ENCODE data around the gene FOSL1. TPM values are rescaled to one million over a fixed set of nuclear protein-coding genes. Genes with fewer than 3 reads are reported as not detected.

The FOSL1 gene
- total and polyA plus RNA-seq, 2 donors (not counting 3 experiments of a cell fraction or from before 2014, with no cell fraction given) = 18.1 to 53.8 TPM

GRCh38 chr11:65859812-65860277, 40.3 kb downstream of the FOSL1 start:
- Histone ChIP-seq H3K4me2 (ENCODE audit: insufficient read depth, low read length) (peak overlapping the region; percentile 56), H3K36me3 (ENCODE audit: control insufficient read depth in 2 of 2, extremely low read depth in 1 of 2, insufficient read depth in 2 of 2, low read length in 2 of 2) (peaks cover 21 to 31% of the 10 kb centered on the region in 2 experiments), H3K27me3 (ENCODE audit: control insufficient read depth in 2 of 2, insufficient read depth in 2 of 2, low read length in 2 of 2) (no peaks in the 10 kb centered on the region), H3K9me3 (replicated peaks; ENCODE audit: control insufficient read depth, insufficient read depth, low read length) (no peaks in the 10 kb centered on the region), H3K27ac (ENCODE audit: insufficient read depth, low read depth, low read length) (peak overlapping the region; percentile 77), H3K9me1 (replicated peaks; ENCODE audit: control insufficient read depth, extremely low read depth, insufficient read depth, low read length) (no peaks in the 10 kb centered on the region), H3K4me3 (replicated peaks in 1 of 3; ENCODE audit: insufficient read depth in 1 of 3, low read depth in 1 of 3, low read length in 3 of 3) (peak overlapping the region in 2 of 3 experiments; percentile 71 to 76), H4K20me1 (replicated peaks; ENCODE audit: control insufficient read depth, extremely low read depth, insufficient read depth, low read length) (peaks cover 4% of the 10 kb centered on the region), H3K79me2 (ENCODE audit: control insufficient read depth, insufficient read depth, low read length) (peaks cover 64% of the 10 kb centered on the region), H3K9ac (replicated peaks; ENCODE audit: extremely low read depth, insufficient read depth, low read length) (peak overlapping the region; percentile 75), H2AFZ (ENCODE audit: low read depth, low read length) (peak overlapping the region; percentile 30), H3K4me1 (ENCODE audit: control insufficient read depth, extremely low read depth, insufficient read depth, low read length) (peaks cover 41% of the 10 kb centered on the region)
- ChIA-PET POLR2A (interaction anchor here (0.6 to 5.4 kb wide), 10 partner anchors 8 to 260 kb away, joined by 3 to 67 read pairs (median 4); partner anchors contain the start of genes CCDC85B, FIBP and KAT5), CTCF (interaction anchor here (0.5 to 4.8 kb wide), 26 partner anchors 10 to 222 kb away, joined by 3 to 73 read pairs (median 4); partner anchors contain the start of genes AP5B1, CCDC85B, CTSW and EFEMP2)
- dilution Hi-C loops (cut with MboI; ENCODE audit: extremely low pct_ligation_motif_present, low sequenced_read_pairs) (no loop called here), intact Hi-C loops (cut with micrococcal nuclease) (loop anchor here (1.0 to 2.0 kb wide), 6 partner anchors 12 to 207 kb away; partner anchors contain the start of genes EFEMP2, FIBP, SART1 and SF3B2)
- no peak for DNase-seq (ENCODE audit: low read depth, low spot score)
- TSS peak; percentile 35 for BruUV-seq (replicated peaks)
- TF ChIP-seq JUN (IDR thresholded peaks at IDR 0.05; ENCODE audit: borderline replicate concordance, insufficient read depth, insufficient read length, low read depth) = no peak
- no peak for TF ChIP-seq FOS (IDR thresholded peaks at IDR 0.05; ENCODE audit: borderline replicate concordance, insufficient read depth, low read length)
- FAIRE-seq = no peak

GRCh38 chr11:65859095-65859811, 40.9 kb downstream of the FOSL1 start:
- POLR2A ChIA-PET = interaction anchor here (0.6 to 5.4 kb wide), 10 partner anchors 8 to 260 kb away, joined by 3 to 67 read pairs (median 4); partner anchors contain the start of genes CCDC85B, FIBP and KAT5
- DNase-seq (ENCODE audit: low read depth, low spot score) (peak; percentile 98), FAIRE-seq (peak; percentile 96)
- Histone ChIP-seq H3K9ac (replicated peaks; ENCODE audit: extremely low read depth, insufficient read depth, low read length) (peak overlapping the region; percentile 75), H3K27me3 (ENCODE audit: control insufficient read depth in 2 of 2, insufficient read depth in 2 of 2, low read length in 2 of 2) (no peaks in the 10 kb centered on the region), H2AFZ (ENCODE audit: low read depth, low read length) (peak overlapping the region; percentile 52), H3K36me3 (ENCODE audit: control insufficient read depth in 2 of 2, extremely low read depth in 1 of 2, insufficient read depth in 2 of 2, low read length in 2 of 2) (peaks cover 27 to 34% of the 10 kb centered on the region in 2 experiments), H3K4me2 (ENCODE audit: insufficient read depth, low read length) (peak overlapping the region; percentile 78), H3K9me1 (replicated peaks; ENCODE audit: control insufficient read depth, extremely low read depth, insufficient read depth, low read length) (no peaks in the 10 kb centered on the region), H4K20me1 (replicated peaks; ENCODE audit: control insufficient read depth, extremely low read depth, insufficient read depth, low read length) (peaks cover 4% of the 10 kb centered on the region), H3K4me1 (ENCODE audit: control insufficient read depth, extremely low read depth, insufficient read depth, low read length) (peaks cover 41% of the 10 kb centered on the region), H3K4me3 (replicated peaks in 1 of 3; ENCODE audit: insufficient read depth in 1 of 3, low read depth in 1 of 3, low read length in 3 of 3) (peak overlapping the region; percentile 21 to 76 (median 71)), H3K79me2 (ENCODE audit: control insufficient read depth, insufficient read depth, low read length) (peaks cover 70% of the 10 kb centered on the region), H3K9me3 (replicated peaks; ENCODE audit: control insufficient read depth, insufficient read depth, low read length) (no peaks in the 10 kb centered on the region), H3K27ac (ENCODE audit: insufficient read depth, low read depth, low read length) (peak overlapping the region; percentile 77)
- no TSS peak for BruUV-seq (replicated peaks)
- intact Hi-C loops (cut with micrococcal nuclease) = loop anchor here (1.0 to 2.0 kb wide), 2 partner anchors 102 to 206 kb away; partner anchors contain the start of gene SART1
- dilution Hi-C loops (cut with MboI; ENCODE audit: extremely low pct_ligation_motif_present, low sequenced_read_pairs) = no loop called here
- TF ChIP-seq MYC (IDR thresholded peaks at IDR 0.05; ENCODE audit: low read depth, low read length) = no peak
- TF ChIP-seq CTCF (IDR thresholded peaks at IDR 0.05; ENCODE audit: extremely low read depth in 1 of 2, insufficient read depth in 1 of 2, low read depth in 1 of 2, low read length in 2 of 2) = peak in 1 of 2 donors; percentile 22
- no peak for TF ChIP-seq FOS (IDR thresholded peaks at IDR 0.05; ENCODE audit: borderline replicate concordance, insufficient read depth, low read length)
- TF ChIP-seq JUN (IDR thresholded peaks at IDR 0.05; ENCODE audit: borderline replicate concordance, insufficient read depth, insufficient read length, low read depth) = no peak
- peak; percentile 94 for TF ChIP-seq POLR2A (IDR thresholded peaks at IDR 0.05; ENCODE audit: low read depth, low read length)
- no peak for TF ChIP-seq EZH2 (IDR thresholded peaks at IDR 0.05; ENCODE audit: borderline replicate concordance, low read depth, low read length, severe bottlenecking)
- no peak for TF ChIP-seq GATA2 (IDR thresholded peaks at IDR 0.05; ENCODE audit: insufficient read depth, insufficient read length, low read depth, low read length)
- peak; percentile 84 for TF ChIP-seq POLR2AphosphoS5 (IDR thresholded peaks at IDR 0.05; ENCODE audit: insufficient read depth, low read depth, low read length)
- TF ChIP-seq MAX (IDR thresholded peaks at IDR 0.05; ENCODE audit: insufficient read depth, insufficient read length) = no peak
- CTCF ChIA-PET = interaction anchor here (0.8 to 4.8 kb wide), 17 partner anchors 9 to 221 kb away, joined by 3 to 73 read pairs (median 5); partner anchors contain the start of genes AP5B1, CCDC85B, CTSW and EFEMP2

Data from endothelial cell of umbilical vein (primary cell).